A549 (cell line): ENCODE results near the gene TASP1.

Source experiments
- CHD4 ChIP-seq: fragments of 200-600 bp; sonication (generic); IDR thresholded peaks from 2 replicates; pipeline ENCODE4 v1.6.1; 2016; ENCODE audit warnings: antibody characterized with exemption, mild to moderate bottlenecking, borderline replicate concordance
- EP300 ChIP-seq, 2 experiments: fragments of >200 bp; sonication (Bioruptor Twin); formaldehyde crosslinking; IDR thresholded peaks; 2 replicates in 1 of 2; 3 replicates in 1 of 2; pipeline ENCODE4 v1.6.1; 2016 to 2017
- GATA3 ChIP-seq: IDR thresholded peaks from 2 replicates; pipeline ENCODE4 v1.6.1; 2012; ENCODE audit warnings: borderline replicate concordance
- HOXA7 ChIP-seq: fragments of 250-450 bp; sonication (Bioruptor Pico); IDR thresholded peaks from 2 replicates; pipeline ENCODE4 v1.5.0; 2020; ENCODE audit warnings: mild to moderate bottlenecking, moderate library complexity
- POLR2A ChIP-seq: IDR thresholded peaks from 2 replicates; pipeline ENCODE4 v1.6.1; 2012; ENCODE audit warnings: mild to moderate bottlenecking, low read length
- RFX5 ChIP-seq: fragments of 450-650 bp; IDR thresholded peaks from 2 replicates; pipeline ENCODE4 v1.7.1; 2014; ENCODE audit warnings: antibody characterized with exemption, mild to moderate bottlenecking, moderate library complexity
- TF ChIP-seq, protein P1 (sequence below): fragments of >200 bp; sonication (Bioruptor Twin); formaldehyde crosslinking; IDR thresholded peaks from 3 replicates; pipeline ENCODE4 v1.5.1; 2016
- TF ChIP-seq, protein P2 (sequence below): IDR thresholded peaks from 2 replicates; pipeline ENCODE4 v1.6.1; 2012

DNA sequence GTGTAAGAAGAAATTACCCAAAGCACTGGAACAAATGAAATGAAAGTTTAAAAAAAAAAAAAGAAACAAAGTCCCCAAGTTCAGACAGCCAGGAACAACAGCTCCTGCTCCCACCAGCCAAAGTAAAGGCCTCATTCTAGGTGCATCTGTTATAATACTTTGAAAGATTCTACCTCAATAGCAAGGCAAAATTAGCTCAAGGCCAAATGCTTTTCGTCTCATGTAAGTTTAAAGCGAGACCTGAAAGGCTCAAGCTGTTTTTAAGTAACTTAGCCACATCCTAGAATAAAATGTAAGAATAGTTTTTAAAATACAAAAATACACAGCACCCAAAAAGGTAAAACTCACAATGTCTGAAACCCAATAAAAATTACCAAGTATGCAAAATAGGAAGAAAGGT is 64.7 kb downstream of the TASP1 start:
- no peak for TF ChIP-seq EP300 (IDR thresholded peaks at IDR 0.05)
- no peak for TF ChIP-seq HOXA7 (CRISPR knock-in tag)
- no peak for TF ChIP-seq GATA3
- TF ChIP-seq, protein P1, sequence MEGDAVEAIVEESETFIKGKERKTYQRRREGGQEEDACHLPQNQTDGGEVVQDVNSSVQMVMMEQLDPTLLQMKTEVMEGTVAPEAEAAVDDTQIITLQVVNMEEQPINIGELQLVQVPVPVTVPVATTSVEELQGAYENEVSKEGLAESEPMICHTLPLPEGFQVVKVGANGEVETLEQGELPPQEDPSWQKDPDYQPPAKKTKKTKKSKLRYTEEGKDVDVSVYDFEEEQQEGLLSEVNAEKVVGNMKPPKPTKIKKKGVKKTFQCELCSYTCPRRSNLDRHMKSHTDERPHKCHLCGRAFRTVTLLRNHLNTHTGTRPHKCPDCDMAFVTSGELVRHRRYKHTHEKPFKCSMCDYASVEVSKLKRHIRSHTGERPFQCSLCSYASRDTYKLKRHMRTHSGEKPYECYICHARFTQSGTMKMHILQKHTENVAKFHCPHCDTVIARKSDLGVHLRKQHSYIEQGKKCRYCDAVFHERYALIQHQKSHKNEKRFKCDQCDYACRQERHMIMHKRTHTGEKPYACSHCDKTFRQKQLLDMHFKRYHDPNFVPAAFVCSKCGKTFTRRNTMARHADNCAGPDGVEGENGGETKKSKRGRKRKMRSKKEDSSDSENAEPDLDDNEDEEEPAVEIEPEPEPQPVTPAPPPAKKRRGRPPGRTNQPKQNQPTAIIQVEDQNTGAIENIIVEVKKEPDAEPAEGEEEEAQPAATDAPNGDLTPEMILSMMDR = no peak
- no peak for TF ChIP-seq POLR2A
- TF ChIP-seq, protein P2, sequence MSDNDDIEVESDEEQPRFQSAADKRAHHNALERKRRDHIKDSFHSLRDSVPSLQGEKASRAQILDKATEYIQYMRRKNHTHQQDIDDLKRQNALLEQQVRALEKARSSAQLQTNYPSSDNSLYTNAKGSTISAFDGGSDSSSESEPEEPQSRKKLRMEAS = no peak
- no peak for TF ChIP-seq RFX5
- TF ChIP-seq CHD4 = no peak
